HG03139 (cell line): ENCODE measurements around the gene AIG1.
"Not testable (repeated sequence)": the region's sequence is repeated elsewhere in the genome, so short reads cannot be mapped to it uniquely, and the experiment has no call there.

ENCODE experiments used
- ATAC-seq: cut with Tn5 transposase; IDR thresholded peaks from one replicate; pipeline ENCODE4 v1.9.1; 2021; ENCODE audit not compliant: unreplicated experiment

Gene AIG1

DNA sequence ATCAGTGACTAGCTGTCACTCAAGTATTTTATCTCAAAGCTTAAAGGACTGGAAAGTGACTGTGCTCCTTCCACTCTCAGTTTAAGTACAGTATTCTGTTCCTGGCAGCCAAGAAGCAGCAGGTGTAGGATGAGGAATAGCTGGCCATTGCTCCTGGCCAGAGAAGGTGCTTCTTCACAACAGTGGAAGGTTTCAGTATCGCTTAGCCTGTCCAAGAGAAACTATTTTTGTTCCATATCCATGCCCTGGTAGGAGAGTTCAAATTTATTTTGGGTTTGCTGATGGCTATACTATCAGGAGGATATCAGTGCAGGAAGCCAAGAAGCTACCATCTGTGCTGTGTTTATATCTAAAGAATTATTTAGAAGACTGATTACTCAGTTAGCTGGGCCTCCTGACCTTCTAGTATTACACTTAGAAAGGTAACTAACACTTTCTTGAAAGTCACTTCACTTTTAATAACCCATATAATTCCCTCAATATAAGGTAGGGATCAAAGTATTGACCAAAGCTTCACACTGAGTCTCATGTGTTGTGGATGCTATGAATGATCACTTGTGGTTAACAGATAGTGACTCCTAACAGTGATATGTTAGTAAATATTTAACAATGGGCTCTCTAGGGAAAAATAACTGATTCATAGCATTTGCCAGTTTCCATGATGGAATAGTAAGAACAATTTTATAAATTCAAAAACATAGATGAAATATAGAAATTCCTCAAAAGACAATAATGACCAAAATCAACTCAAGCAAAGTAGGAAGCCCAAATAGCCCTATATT lies 99.9 kb downstream of the AIG1 start:
- ATAC-seq, result no peak

DNA sequence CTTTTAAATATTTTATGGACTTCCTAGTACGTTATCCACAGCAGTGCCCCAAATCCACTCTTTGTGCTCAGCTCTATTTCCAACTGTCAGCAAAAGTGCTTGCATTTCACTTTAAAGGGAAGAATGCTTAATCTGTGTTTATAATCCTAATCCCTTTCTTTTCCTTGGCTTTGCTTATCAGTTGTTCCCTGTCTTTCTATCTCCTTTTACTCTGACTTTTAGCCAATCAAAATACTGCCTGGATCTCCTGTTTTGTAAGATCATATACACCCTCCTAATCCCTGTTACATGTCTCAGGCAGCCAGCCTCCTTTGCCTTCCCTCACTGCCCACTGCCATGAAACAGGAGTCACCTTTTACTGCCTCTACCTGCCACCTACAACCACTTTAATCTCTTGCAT lies 102.9 kb downstream of the AIG1 start:
- no peak for ATAC-seq

DNA sequence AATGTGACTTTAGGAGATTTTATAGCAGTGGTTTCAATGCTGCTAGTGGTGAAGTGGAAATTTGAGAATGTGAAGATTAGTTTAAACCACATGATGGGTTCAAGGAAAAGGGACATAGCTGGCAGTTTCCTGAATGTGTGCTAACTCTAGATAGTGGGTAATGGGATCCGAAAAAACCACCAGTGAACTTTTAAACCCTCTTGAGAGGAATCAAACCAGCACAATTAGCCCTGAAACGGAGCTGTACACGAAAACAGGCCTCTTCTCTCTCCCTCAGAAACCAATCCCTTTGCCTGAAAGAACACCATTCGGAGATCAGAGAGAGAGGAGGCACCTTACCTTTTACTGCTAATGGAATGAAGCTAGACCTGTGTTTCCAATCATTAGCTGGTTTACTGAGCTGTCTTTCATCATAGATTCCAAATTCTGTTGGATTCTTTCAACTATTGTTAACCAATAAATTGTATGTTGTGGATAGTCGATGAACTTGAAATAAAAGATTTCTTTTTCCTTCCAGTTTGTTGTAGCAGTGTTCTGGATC lies 103.9 kb downstream of the AIG1 start:
- ATAC-seq, result no peak

DNA sequence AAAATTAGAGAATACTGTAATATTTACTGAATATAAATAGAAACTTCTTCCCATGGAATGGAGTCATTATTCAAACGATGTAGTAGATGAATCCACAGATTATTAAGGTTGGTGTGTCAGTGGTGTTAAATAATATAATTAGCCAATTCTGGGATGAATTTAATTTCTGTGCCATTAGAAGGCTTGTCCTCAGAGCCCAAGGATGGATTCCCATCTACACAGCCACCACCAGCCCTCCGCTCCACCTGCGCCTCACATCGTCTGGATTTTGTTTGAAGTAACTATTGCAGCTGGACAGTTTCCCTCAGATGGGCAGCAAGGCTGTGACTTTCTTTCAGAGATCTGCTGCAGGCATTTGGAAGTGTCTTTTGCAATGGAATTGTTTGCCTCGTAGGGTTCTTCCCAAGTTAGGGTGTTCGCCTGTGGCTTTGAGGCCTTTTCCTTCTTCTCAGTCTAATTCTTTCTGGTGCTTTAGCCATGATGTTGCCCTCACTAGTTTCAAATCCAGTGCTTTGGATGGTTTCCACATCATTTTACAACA lies 104.7 kb downstream of the AIG1 start:
- ATAC-seq, result no peak

DNA sequence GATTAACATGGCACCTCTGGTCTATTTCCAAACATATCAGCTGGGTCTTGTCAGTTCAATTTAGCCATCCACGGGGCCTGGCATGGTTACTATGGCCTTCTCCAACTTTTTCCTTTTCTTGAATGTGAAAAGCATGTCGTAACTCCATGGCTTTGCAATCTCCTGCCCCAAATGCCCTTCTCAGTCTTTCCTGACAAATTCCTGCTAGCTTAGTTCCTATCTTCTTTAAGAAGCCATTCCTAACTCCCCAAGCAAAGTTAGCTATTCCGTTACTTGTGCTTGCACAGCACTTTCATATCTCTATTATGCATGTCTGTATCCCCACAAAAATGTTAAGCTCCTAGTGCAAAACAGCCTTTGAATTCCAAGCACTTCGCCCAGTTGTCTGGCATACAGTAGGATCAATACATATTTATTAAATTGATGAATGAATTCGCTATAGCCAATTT lies 105.6 kb downstream of the AIG1 start:
- no peak for ATAC-seq

DNA sequence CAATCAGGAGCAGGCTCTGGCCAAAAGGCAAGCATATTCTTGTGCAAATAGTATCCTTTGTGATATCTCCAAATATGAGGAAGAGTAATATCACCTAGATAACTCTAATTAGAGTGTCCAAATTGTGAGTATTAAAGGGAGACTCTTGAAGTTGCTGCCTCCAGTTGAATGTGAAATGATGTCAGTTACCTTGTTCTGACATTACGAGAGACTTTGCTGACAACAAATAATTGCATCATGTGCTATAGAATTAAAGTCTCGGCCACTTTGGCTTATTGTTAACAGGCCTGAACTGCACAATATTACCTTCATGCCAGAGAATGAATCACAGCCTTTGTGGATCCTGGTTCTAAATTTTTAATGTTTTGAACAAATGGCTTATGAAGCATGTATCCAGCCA lies 106.5 kb downstream of the AIG1 start:
- ATAC-seq, result no peak

DNA sequence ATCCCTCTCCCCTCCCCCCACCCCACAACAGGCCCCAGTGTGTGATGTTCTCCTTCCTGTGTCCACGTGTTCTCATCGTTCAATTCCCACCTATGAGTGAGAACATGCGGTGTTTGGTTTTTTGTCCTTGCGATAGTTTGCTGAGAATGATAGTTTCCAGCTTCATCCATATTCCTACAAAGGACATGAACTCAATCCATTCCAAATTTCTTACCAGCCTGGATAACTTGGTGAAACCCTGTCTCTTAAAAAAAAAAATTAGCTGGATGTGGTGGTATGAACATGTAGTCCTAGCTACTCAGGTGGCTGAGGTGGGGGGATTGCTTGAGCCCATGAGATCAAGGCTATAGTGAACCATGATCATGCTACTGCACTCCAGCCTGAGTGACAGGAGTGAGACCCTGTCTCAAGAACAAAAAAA lies 107.7 kb downstream of the AIG1 start:
- not testable (repeated sequence) for ATAC-seq

DNA sequence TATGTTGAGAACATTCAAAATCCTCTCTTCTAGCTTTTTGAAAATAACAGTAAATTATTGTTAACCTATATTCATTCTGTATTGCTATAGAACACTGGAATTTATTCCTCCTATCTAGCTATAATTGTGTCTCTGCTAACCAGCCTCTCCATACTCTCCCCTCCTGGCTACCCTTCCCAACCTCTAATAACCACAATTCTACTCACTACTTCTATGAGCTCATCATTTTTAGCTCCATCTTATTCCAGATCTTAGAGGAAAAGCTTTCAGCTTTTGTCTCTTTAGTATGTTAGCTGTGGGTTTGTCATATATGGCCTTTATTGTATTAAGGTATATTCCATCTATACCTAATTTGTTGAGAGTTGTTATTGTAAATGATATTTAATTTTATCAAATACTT lies 108.8 kb downstream of the AIG1 start:
- ATAC-seq, result no peak

DNA sequence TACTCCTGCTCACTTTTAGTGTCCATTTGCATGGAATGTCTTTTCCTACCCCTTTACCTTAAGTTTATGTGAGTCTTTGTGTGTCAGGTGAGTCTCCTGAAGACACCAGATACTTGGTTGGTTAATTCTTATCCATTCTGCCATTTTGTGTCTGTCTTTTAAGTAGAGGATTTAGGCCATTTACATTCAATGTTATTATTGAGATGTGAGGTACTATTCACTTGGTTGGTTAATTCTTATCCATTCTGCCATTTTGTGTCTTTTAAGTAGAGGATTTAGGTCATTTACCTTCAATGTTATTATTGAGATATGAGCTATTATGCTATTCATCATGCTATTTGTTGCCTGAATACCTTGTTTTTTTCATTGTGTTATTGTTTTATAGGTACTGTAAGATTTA lies 113.8 kb downstream of the AIG1 start:
- no peak for ATAC-seq

DNA sequence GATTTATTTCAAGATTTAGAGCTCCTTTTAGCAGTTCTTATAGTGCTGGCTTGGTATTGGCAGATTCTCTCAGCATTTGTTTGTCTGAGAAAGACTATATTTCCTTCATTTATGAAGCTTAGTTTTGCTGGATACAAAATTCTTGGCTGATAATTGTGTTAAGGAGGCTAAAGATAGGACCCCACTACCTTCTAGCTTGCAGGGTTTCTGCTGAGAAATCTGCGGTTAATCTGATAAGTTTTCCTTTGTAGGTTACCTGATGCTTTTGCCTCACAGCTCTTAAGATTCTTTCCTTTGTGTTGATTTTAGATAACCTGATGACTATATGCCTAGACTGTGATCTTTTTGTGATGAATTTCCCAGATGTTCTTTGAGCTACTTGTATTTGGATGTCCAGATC lies 114.3 kb downstream of the AIG1 start:
- no peak for ATAC-seq

DNA sequence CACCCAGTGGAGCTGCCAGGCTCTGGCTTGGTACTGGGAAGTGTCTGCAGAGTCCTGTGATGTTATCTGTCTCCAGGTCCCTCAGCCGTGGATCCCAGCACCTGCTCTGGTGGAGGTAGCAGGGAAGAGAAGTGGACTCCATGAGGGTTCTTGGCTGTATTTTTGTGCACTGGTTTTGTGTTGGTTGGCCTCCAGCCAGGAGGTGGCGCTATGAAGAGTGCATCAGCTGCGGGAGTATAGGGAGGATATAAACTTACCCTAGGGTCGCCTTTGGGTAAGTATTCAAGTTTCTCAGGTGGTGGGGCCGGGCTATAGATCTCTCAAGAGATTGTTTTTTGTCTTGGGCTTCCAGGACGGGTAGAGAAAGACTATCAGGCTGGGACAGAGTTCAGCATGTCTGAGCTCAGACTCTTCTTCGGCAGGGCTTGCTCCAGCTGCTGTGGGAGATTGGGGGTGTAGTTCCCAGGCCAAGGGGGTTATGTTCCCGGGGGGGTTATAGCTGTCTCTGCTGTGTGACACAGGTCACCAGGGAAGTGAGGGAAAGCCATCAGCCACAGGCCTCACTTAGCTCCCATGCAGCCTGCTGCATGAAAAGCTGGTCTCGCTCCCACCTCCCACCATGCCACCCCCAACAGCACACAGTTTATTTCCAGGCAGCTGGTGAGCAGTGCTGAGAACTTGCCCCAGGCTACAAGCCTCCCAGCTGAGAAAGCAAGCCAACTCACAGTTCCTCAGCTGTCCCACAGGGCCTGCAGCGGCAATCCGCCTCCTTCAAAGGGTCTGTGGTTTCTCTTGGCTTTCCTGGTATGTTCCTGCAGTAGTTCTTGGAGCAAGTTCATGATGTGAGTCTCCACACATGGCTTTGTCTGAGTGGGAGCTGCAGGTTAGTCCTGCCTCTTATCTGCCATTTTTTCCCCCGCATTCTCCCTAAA lies 115.7 kb downstream of the AIG1 start:
- no peak for ATAC-seq

DNA sequence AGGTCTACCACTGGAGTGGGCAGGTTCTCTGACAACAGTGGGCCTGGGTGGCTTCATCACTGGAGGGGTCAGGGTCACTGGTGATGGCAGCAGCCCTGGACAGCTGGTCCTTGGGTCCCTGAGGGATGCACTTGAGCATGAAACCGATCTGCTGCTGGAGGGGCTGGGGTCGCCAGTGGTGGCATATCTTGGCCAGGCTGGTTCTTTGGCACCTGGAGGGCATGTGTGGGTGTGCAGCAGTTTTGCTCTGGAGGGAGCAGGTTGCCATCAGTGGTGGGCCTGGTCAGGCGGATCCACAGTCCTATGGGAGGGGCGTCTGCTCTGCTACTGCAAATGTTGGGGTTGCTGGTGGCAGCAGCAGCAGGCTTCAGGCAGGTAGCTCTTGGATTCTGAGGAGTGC lies 117.0 kb downstream of the AIG1 start:
- no peak for ATAC-seq

DNA sequence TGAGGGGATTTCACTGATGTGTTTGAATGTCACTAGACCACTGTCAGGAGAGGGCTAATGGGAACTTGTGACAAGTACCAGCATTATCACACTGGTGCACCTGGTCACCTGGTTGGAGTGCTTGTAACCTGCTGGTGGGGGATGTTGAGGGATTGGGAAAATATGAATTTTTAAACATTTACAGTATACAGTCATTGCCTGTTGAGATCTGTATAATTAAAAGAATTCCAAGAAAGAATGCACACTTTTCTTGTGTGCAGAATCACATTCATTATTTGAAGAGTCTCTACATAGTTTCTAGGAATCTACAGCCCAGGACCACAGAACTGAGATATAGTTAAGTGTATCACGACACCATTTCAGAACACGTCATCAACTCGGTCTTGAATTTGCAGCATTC lies 118.4 kb downstream of the AIG1 start:
- no peak for ATAC-seq

DNA sequence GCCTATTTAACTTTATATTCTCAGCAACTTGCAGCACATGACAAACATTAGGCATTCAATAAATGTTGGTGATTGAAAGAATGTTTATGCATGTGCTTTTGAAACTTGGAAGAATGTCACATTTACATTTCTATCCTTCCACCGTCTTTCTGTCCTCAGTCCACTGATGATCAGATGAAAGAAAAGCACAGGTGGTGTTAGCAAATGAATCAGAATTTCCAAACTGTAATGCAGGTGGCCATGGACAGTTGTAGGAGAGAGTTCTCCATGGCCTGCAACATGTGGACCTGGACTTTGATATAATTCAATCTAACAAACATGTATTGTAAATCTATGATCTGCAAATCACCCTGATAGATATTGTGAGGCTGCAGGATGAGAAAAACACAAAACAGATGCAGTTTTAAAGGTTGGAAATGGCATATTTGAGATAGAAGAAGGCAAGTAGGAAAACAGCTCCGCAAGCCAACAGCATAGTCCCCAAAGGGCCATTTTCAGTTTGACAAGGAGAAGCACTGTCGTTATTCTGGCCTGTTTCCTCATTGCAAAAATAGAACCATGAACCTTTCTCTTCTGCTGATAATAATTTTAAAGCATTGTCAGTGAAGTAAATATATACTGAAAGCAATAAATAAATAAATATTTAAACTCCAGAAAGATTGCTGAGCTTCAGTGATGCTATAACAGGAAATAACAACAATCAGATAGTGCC lies 119.4 kb downstream of the AIG1 start:
- ATAC-seq, result no peak

DNA sequence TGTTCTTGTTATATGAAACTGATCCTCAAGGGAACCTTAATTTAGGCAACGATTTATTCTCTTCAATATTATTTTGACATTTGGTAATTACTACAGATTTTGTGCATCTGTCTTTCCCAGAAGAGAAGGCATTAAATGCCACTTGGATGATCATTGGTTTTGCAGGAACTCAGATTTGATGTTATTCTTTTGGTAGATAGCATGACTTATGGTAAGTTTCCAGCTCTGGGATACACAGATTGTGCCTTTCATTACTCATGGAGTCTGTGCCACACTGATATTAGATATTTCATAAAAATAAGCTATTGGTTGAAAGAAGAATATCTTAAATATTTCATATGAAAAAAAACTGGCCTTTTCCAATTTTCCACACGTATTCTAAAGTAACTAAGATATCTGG lies 120.1 kb downstream of the AIG1 start:
- ATAC-seq, result no peak

DNA sequence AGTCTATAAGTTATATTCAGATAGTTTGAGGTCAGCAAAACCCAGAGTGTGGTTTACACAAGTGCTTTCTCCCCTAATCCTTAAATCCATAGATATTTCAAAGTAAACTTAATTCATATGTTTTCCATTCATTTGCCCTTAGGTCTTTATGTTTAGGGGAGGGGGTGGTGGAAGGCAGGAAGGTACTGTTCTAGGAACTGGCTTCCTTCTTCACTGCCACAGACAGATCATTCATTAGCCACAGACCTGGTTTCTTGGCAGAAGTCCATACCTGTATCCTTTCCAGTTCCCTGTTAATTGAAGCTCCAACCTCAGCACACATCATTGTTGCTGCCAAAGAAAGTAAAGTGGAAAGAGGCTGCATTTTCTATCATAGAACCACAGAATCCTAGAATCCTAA lies 123.0 kb downstream of the AIG1 start:
- ATAC-seq, result no peak

DNA sequence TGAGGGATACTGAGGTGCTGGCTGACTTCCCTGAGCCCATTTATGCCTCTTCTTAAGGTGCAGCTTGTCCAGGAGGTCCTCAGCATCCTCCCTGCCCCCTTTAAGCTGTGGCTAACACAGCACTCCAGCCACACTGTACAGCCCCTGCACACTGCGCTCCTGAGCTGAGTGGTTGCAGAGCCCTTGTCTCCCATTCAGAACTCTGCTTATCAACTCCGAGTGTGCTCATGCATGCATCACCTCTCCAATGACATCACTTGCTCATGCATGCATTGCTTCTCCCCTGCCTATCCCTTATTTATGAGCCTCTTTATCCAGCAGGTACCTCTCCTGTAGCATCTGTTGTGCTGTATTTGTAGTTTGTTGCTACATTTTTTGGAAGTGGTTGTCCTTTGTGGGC lies 124.6 kb downstream of the AIG1 start:
- no peak for ATAC-seq

DNA sequence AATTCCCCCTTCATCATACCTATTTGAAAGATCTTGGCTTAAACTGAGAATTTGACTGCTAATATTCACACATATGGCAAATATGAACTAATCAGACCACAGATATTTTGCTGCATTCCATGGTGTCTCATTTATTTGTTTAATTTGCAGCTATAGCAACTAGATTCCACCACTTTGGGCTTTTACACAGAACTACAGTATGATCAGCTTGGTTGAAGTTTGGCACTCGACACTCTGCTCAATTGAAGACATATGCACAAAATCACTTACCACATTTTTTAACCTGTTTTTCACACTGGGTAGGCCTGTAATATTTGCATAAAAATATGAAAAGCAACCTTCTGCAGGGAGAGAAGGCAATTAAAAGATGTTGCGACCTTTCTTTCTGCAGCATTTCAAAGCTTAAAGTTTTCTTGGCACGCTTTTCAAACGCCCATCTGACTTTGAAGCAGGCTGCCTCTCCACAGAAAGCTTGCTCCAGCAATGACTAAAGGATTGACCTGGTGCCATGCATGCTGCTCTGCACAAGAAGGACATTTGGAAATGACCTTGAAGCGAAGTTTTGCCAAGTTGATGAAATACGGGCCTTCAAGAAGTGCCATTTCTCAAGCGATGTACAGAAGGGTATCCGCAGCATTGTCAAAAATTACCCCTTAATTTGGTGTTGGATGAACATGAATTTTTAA lies 126.7 kb downstream of the AIG1 start:
- no peak for ATAC-seq

DNA sequence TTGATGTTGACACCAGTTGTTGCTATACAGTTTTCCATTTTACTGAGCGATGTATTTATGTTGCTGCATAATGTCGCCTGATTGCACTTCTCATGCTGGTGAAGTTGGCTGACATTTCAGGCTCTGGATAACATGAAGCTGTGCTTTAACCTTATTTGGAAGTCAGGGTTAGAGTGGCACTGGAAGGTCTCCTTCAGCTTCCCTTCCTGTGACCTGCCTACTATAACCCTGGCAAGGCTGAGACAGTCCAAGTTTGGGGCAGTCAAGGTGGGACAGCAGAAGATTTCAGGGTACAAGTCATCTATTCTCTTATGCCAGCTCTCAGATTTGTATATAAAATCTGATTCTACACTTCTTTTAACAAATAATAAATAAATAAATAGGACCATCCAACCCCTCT lies 127.6 kb downstream of the AIG1 start:
- no peak for ATAC-seq

DNA sequence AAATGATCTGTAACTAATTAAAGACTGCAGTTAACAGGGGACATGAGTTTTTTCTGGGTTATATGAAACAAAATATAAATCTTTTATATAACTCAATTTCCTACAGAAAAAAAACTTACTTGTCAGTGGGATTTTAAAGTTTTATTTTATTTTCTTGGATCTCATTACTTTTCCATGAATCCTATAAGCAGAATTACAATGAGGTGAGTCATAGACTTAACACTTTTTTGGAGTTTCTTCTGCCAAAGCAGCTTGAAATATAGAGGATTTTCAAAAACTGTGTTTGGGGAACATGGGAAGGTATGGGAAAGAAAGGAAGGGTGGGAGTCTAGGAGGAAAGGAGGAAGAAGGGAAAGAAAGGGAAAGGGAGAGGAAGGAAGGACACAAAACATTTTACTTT lies 130.7 kb downstream of the AIG1 start:
- no peak for ATAC-seq
